ENCODE data around the gene AFF3.

AFF3 gene

GRCh38 chr2:99833586-99834201 is 308.7 kb downstream of the AFF3 start:
- Histone ChIP-seq H3K79me2 (ENCODE audit: low read length) (no peaks in the 10 kb centered on the region), H3K36me3 (replicated peaks; ENCODE audit: insufficient read depth, low read length) (no peaks in the 10 kb centered on the region), H3K4me2 (ENCODE audit: low read depth, low read length) (no peak overlapping the region), H3K27ac (ENCODE audit: low read length) (no peak overlapping the region), H3K9me2 (replicated peaks; ENCODE audit: insufficient read depth, low read length) (no peaks in the 10 kb centered on the region), H2AFZ (ENCODE audit: low read length) (no peak overlapping the region), H3K4me3 (ENCODE audit: low read length) (no peak overlapping the region), H3K9ac (ENCODE audit: low read length) (no peak overlapping the region), H3F3A (ENCODE audit: insufficient read depth, low read length) (no peaks in the 10 kb centered on the region), H3K9me3 (replicated peaks; ENCODE audit: insufficient read depth, low read length) (no peaks in the 10 kb centered on the region), H3K27me3 (replicated peaks; ENCODE audit: insufficient read depth, low read length) (no peaks in the 10 kb centered on the region), H3K4me1 (ENCODE audit: low read length) (no peaks in the 10 kb centered on the region), H4K20me1 (ENCODE audit: insufficient read depth, low read length) (no peaks in the 10 kb centered on the region)
- TF ChIP-seq EZH2phosphoT487 (IDR thresholded peaks at IDR 0.05; ENCODE audit: low read length): no peak
- TF ChIP-seq EZH2 (optimal IDR thresholded peaks at IDR 0.05; ENCODE audit: low read depth, low read length): no peak
- TF ChIP-seq CTCF (IDR thresholded peaks at IDR 0.05; ENCODE audit: low read length): no peak
- no peak for DNase-seq

GRCh38 chr2:99832926-99833325 is 309.5 kb downstream of the AFF3 start:
- Histone ChIP-seq H3F3A (ENCODE audit: insufficient read depth, low read length) (no peaks in the 10 kb centered on the region), H3K9ac (ENCODE audit: low read length) (no peak overlapping the region), H3K79me2 (ENCODE audit: low read length) (no peaks in the 10 kb centered on the region), H3K9me3 (replicated peaks; ENCODE audit: insufficient read depth, low read length) (no peaks in the 10 kb centered on the region), H3K4me3 (ENCODE audit: low read length) (no peak overlapping the region), H4K20me1 (ENCODE audit: insufficient read depth, low read length) (no peaks in the 10 kb centered on the region), H3K9me2 (replicated peaks; ENCODE audit: insufficient read depth, low read length) (no peaks in the 10 kb centered on the region), H3K27ac (ENCODE audit: low read length) (no peak overlapping the region), H3K4me2 (ENCODE audit: low read depth, low read length) (no peak overlapping the region), H3K36me3 (replicated peaks; ENCODE audit: insufficient read depth, low read length) (no peaks in the 10 kb centered on the region), H3K27me3 (replicated peaks; ENCODE audit: insufficient read depth, low read length) (no peaks in the 10 kb centered on the region), H3K4me1 (ENCODE audit: low read length) (no peaks in the 10 kb centered on the region), H2AFZ (ENCODE audit: low read length) (no peak overlapping the region)
- no peak for TF ChIP-seq CTCF (IDR thresholded peaks at IDR 0.05; ENCODE audit: low read length)
- no peak for TF ChIP-seq EZH2 (optimal IDR thresholded peaks at IDR 0.05; ENCODE audit: low read depth, low read length)
- no peak for TF ChIP-seq EZH2phosphoT487 (IDR thresholded peaks at IDR 0.05; ENCODE audit: low read length)
- DNase-seq: no peak

GRCh38 chr2:99831772-99832171 is 310.6 kb downstream of the AFF3 start:
- Histone ChIP-seq H3K4me2 (ENCODE audit: low read depth, low read length) (no peak overlapping the region), H4K20me1 (ENCODE audit: insufficient read depth, low read length) (no peaks in the 10 kb centered on the region), H3K4me3 (ENCODE audit: low read length) (no peak overlapping the region), H3K79me2 (ENCODE audit: low read length) (no peaks in the 10 kb centered on the region), H3K27ac (ENCODE audit: low read length) (no peak overlapping the region), H3K4me1 (ENCODE audit: low read length) (no peaks in the 10 kb centered on the region), H3K9me3 (replicated peaks; ENCODE audit: insufficient read depth, low read length) (no peaks in the 10 kb centered on the region), H3K9ac (ENCODE audit: low read length) (no peak overlapping the region), H3K36me3 (replicated peaks; ENCODE audit: insufficient read depth, low read length) (no peaks in the 10 kb centered on the region), H2AFZ (ENCODE audit: low read length) (no peak overlapping the region), H3F3A (ENCODE audit: insufficient read depth, low read length) (no peaks in the 10 kb centered on the region), H3K9me2 (replicated peaks; ENCODE audit: insufficient read depth, low read length) (no peaks in the 10 kb centered on the region), H3K27me3 (replicated peaks; ENCODE audit: insufficient read depth, low read length) (no peaks in the 10 kb centered on the region)
- DNase-seq: no peak
- TF ChIP-seq EZH2 (optimal IDR thresholded peaks at IDR 0.05; ENCODE audit: low read depth, low read length): no peak
- no peak for TF ChIP-seq CTCF (IDR thresholded peaks at IDR 0.05; ENCODE audit: low read length)
- no peak for TF ChIP-seq EZH2phosphoT487 (IDR thresholded peaks at IDR 0.05; ENCODE audit: low read length)
